GM18907 (cell line): ENCODE results near the gene LMX1B.

Experiments
- ATAC-seq: cut with Tn5 transposase; IDR thresholded peaks from one replicate; pipeline ENCODE4 v1.9.1; 2021; ENCODE audit warnings: mild to moderate bottlenecking, moderate library complexity; ENCODE audit not compliant: unreplicated experiment

Gene LMX1B

GRCh38 chr9:126604059-126605055 lies 9.4 kb upstream of the LMX1B start:
- no peak for ATAC-seq

DNA sequence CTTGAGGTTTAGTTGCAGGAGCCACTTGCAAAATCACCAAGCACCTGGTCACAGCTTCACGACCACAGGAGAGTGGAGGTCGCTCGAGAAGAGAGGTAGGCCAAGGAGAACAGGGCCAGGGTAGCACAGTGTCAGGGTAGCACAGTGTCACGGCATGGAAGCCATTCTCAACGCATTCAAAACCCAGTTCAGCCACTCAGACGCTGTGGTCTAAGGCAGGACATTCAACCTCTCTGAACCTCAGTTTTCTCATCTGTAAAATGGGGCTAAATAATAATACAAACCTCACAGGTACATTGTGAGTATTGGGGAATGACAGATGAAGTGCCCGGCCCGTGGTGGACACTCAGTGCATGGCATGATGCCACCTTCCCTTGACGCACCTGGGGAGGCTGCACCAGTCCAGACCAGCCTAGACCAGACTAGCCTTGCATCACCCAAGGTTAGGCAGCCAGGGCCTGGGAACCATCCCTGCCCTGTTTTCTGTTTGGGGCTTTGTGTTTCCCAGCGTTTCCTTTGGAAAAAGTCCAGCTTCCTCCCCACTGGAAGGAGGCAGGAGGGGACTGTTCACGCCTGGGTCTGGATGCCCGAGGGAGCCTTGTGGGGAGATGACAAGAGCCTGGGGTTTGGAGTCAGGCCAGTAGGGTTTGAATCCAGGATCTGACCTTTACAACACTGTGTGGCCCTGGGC lies 7.8 kb upstream of the LMX1B start:
- no peak for ATAC-seq

DNA sequence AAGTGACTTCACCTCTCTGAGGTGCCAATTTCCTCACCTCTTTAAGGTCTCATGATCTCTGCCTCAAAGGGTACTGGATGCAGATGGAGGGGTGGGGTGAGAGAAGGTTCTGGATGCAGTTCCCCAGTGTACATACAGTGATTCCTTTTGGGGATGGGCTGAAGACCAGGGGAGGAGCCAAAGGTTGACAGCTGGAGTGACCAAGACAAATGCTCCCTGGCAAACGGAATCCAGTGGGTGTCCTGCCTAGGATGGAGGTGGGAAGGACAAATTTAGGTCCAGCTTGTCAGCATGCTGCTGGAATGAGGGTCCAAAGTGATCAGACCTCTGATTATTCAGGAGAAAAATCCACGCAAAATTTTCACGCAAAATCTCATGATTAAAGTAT lies 7.3 kb upstream of the LMX1B start:
- ATAC-seq: no peak

DNA sequence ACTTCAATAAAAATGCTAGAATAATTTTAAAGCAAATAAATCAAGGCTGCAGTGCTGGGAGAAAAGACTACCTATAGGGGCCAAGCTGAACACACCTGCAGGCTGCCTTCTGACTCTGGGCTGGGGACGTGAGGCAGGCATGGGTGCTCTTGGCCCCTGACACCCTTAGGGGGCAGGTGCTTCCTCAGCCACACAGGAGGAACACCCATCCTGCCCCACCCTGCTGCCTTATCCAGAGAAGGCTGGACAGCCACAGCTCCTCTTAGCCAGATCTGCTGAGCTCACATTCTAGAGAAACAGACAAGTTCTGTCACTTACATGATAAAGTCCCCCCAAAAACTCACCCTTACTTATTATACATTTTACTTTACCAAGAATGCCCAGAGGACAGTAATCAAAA lies 6.6 kb upstream of the LMX1B start:
- ATAC-seq: no peak

GRCh38 chr9:126607731-126608130 lies 6.0 kb upstream of the LMX1B start:
- ATAC-seq: no peak

DNA sequence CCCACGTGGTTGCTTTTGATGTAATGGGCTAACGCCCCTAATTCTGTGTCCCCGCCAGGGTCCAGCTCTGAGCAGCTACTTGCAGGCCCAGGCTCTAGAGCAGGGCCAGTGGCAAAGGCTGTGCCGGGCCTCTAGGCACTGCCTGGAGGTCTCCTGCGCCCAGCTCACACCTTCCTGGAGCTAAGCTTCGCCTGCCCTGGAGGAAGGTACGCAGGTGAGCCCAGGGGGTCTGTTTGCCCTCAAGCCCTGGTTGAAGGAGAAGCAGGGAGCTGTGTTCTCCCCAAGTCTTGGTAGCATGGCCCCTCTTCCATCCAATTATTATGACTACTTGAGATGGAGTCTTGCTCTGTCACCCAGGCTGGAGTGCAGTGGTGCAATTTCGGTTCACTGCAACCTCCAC lies 5.2 kb upstream of the LMX1B start:
- no peak for ATAC-seq

DNA sequence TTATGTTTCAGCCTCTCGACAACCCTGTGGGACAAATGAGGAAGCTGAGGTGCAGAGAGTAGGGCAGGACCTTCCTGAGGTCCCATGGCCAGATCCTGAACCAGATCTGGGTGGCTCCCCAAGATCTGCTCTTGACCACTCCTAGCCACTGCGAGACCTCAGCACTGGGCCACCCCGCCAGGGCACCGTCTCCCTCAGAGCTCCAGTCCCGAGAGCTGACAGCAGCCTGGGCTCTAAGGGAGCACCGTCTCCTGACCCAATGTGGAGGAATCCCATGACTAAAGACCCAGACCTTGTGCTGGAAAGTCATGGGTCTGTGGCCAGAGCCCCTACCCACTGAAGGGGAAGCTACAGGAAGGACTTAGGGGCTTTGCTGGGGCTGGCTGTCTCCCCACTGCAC lies 4.5 kb upstream of the LMX1B start:
- no peak for ATAC-seq

GRCh38 chr9:126609711-126610388 lies 3.9 kb upstream of the LMX1B start:
- no peak for ATAC-seq

DNA sequence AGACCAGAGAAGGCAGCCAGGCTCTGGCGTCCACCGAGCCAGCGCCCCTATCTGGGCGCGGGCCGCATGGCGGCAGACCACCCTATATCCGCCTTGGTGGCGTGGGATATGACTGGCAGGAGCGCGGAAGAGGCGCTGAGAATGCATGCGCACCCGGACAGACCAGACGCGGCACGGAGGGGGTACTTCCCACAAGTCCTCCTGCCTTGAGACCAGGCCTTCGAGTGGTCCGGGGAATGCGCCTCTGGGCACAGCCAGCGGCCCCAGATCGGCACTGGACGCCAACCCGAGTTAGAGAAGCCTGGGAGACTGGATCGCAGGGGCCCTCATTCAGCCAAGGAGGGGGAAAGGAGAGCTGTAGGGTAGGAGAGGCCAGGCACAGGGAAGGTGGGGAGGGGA lies 2.5 kb upstream of the LMX1B start:
- ATAC-seq: no peak

DNA sequence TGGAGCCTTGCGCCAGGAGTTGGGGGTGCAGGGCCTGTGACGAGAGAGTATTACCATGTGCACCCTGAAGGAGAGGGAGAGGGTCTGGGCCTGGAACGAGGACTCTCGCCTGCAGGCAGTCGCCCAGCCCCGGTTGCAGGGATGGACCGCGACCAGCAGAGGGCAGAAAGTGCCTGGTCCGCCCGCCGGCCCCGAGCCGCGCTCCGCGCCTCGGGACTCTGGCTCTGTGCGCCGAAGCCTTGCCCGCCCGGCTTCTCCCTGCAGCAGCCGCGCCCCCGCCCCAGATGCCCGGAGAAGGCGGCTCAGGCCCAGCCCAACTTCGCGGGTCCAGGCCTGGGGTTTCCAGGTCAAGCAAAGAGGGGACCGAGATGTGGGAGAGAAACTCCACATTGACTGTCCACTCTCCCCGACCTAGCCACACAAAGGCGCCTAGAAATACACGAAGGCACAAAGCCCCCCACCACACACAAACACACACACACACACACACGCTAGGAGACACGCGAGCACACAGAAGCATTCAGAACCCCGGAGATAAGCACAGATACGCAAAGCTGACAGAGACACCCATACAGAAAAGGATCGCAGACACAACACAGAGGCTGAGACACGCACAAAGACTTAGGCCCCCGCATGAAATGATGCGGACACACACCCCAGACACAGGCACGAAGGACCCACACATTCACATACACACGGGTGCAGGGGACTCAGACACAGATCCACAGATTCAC lies 2.0 kb upstream of the LMX1B start:
- no peak for ATAC-seq

DNA sequence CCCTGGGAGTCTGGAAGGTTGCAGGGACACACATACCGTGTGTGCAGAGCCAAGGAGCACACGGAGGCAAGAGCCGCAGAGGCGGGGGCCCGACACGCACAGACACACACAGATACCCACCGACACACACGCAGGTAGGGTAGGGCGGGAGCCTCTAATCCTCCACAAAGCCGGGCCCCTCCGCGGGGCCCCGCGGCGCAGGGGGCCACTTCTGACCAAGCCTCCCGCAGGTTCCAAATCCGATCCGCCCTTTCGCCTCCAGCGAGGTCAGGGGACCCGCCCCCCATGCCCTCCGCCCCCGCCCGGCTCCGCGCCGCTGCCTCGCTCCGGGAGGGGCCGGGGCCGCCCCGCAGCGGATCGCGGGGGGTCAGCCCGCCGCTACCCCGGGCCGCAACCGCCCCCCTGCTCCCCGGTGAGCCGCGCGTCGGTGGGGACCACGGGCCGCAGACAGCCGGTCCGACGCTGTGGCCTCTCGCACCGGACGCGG lies 1.4 kb upstream of the LMX1B start:
- no peak for ATAC-seq

DNA sequence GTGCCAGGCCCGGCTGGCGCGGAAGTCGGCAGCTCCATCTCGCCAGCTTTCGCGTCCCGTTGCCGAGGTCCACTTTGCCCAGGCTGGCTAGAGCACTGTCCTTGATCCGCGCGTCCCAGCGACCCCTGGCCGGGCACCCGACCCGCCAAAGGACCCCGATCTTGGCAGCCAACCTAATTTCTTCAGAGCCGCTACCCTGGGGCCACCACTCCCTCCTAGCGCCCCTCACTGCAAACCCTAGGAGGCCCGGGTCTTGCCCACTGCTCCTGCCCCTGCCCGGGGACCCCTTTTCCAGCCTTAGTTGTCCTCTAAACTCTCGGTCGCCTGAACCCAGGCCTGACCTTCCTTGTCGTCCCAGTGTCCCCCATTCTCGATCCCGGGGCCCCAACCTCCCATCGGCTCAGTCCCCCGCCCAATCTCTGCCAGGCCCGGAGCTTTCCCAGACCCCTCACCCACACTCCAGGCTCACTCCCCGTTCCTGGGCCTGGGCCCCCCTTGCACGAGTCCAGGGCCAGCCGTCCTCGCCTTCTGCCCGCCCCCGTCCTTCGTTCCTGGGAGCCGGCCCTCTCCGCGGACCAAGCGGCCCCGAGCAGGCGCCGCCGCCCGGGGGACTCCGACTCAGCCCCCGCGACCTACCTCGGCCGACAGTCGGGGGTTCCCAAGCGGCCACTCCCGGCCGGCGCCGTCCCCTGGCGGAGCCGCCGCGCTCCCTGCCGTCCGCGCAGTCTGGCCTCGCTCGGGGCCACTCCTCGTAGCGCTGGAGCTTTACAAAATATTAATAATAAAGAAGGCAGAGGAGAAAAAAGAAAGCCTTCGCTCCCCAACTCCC lies 701 bp upstream of the LMX1B start:
- no peak for ATAC-seq

DNA sequence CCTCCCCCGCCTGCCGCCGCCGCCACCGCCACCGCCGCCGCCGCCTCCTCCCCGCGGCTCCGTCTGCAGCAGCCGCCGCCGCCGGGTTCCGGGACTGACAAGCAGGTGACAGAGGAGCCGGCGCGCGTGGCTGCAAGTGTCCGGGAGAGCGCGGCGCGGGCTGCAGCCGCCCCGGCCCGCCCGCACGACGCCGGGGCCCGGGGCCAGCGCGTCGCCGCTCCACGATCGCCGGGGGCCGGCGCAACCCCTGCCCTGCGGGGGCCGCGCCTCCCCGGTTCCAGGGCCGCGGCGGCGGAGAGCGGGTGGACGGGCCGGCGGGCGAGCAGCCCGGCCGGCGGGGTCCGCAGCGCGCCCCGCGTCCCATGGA lies 343 bp downstream of the LMX1B start:
- ATAC-seq: no peak

DNA sequence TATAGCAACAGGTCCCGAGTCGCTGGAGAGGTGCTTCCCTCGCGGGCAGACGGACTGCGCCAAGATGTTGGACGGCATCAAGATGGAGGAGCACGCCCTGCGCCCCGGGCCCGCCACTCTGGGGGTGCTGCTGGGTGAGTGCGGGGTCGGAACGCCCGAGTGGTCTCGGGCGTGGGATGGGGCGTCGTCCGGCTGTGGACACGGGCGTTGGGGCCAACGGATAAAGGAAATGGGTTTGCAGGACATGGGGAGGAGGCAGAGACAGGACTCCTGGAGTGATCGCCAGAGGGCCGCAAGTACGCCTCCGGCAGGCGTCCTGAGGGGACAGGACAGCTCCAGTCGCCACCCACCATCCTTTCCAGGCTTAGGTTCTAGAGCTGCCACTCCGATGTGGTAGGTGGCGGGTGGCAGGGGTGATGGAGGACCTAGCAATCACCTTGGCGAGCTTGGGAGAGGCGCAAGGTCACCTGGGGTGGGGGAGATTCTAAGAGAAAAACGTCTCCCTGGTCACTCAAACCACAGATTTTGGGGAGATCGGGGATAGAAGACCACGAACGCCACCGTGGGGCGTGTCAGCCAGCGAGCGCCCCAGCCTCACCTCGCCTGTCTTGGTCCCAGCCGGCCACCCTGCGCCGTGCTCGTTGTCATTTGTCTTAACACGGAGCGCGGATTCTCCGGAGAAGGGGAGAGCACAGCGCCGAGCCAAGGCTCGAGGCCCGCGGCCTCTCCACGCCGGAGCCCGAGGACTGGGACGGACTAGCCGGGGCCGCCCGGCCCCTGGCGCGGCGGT lies 922 bp downstream of the LMX1B start:
- no peak for ATAC-seq

DNA sequence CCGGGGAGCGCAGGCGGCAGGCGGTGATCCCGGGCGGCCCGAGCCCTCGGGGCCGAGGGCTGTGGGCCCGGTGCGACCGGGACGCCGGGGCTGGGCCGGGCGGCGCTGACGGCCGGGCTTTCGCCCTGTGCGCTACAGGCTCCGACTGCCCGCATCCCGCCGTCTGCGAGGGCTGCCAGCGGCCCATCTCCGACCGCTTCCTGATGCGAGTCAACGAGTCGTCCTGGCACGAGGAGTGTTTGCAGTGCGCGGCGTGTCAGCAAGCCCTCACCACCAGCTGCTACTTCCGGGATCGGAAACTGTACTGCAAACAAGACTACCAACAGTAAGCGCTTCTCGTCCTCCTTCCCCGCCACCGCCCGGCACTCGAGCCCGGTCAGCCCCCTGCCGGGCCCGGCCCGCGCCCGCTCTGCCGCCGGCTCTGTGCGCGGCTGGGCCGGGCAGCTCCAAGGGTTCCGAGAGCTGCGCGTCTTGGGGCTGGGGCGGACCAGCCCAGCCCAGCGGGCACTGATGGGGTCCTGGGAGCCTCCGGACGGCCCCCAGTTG lies 1.6 kb downstream of the LMX1B start:
- ATAC-seq: no peak

DNA sequence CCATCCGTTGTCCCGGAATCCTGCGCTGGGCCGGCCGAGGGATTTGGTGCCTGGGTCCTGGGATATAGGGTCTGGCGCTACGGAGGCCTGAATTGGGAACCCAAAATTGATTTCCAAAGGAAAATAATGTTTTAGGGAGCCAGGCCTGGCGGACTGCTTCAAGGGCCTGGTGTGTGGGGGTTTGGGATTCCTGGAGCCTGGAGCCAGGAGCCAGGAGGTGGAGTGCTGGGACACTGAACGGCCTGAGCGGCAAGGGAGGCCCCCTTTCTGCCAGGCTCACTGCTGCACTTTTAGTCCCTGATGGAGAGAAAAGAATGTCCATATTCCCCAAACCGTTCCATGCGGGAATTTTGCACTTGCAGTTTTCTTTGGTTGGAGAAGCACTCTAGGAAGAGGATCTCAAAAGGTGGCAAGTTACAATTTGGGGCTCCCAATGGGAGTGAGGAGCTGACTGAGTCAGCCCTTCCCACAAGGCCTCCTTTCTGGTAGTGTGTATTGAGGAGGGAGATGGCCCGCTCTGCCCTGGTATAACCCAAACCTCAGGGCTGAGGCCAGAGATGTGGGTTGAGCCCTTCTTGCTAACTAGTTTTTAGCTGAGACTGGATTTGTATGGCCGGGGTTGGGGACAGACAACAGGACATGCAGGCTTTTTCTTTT lies 2.2 kb downstream of the LMX1B start:
- no peak for ATAC-seq

DNA sequence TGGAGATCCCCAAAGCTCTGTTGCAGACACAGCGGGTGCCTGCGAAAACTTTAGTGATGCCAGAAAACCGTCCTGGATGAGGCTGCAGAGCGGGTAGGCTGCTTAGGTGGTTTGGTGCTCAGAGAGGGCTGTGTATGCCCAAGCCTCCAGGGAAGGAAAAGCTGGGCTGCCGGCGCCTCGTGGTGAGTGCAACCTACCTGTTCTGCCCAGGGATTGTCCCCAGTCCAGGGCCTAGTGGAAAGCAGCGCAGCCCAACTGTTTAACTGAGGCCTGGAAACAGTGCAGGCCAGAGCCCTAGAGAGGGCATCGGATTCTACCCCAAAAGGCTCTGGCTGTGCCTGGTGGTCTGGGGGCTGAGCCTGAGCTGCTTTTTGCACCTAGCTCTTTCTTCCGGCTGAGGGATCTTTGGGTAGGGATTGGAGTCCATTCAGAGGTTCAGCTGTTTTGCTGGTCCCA lies 2.8 kb downstream of the LMX1B start:
- no peak for ATAC-seq
